IMR-90 (cell line): ENCODE measurements around the gene NNMT. TPM values are rescaled to one million over a fixed set of nuclear protein-coding genes. Genes with fewer than 3 reads are reported as not detected.

Experiments
- ATAC-seq: fragments of 200-7000 bp; cut with Tn5 transposase; 2 replicates; pipeline ENCODE4 v1.9.1; 2020; ENCODE audit warnings: low read depth, mild to moderate bottlenecking, moderate library complexity
- BruUV-seq: library from RNA; stranded (reverse); fragments of 400-500 nt; replicated peaks from 2 replicates; lab custom pipeline; 2021; lab: Mats Ljungman, UMichigan
- CTCF ChIA-PET: fragments of 300-600 bp; formaldehyde crosslinking; extraction: SDS; loops from one replicate; lab custom pipeline; 2021; ENCODE audit warnings: antibody characterized with exemption; lab: Yijun Ruan, JAX
- POLR2A ChIA-PET: fragments of 300-600 bp; sonication (Branson Sonifier 250); formaldehyde crosslinking; loops from one replicate; lab custom pipeline; 2022; ENCODE audit warnings: antibody characterized with exemption; ENCODE audit not compliant: unreplicated experiment; lab: Charles Lee
- DNase-seq: peaks from one replicate; pipeline ENCODE4 v3.0.0; 2013
- H2AFZ ChIP-seq: replicated peaks from 2 replicates; pipeline ENCODE3; 2013; ENCODE audit warnings: low read length, mild to moderate bottlenecking; ENCODE audit not compliant: poor library complexity
- H2AK5ac ChIP-seq: 2 replicates; pipeline ENCODE4 v1.6.1; 2013; ENCODE audit warnings: low read depth, low read length, inconsistent platforms
- H2AK9ac ChIP-seq: replicated peaks from 2 replicates; pipeline ENCODE3; 2013; ENCODE audit warnings: mild to moderate bottlenecking, low read depth, low read length, moderate library complexity; ENCODE audit not compliant: poor library complexity
- H2BK120ac ChIP-seq: 2 replicates; pipeline ENCODE4 v1.6.1; 2013; ENCODE audit warnings: low read depth, low read length, inconsistent platforms
- H2BK15ac ChIP-seq: 3 replicates; pipeline ENCODE4 v1.6.1; 2013; ENCODE audit warnings: low read depth, low read length, inconsistent platforms
- H2BK20ac ChIP-seq: 2 replicates; pipeline ENCODE4 v1.6.1; 2013; ENCODE audit warnings: low read depth, mild to moderate bottlenecking, inconsistent platforms, low read length, moderate library complexity
- H2BK5ac ChIP-seq: 2 replicates; pipeline ENCODE4 v1.6.1; 2013; ENCODE audit warnings: mild to moderate bottlenecking, low read depth, low read length, inconsistent platforms; ENCODE audit not compliant: poor library complexity, severe bottlenecking
- H3K14ac ChIP-seq: replicated peaks from 2 replicates; pipeline ENCODE4 v1.6.1; 2013; ENCODE audit warnings: low read depth, low read length, inconsistent platforms
- H3K18ac ChIP-seq: 2 replicates; pipeline ENCODE4 v1.6.1; 2013; ENCODE audit warnings: low read depth, low read length, control low read depth
- H3K23ac ChIP-seq: 2 replicates; pipeline ENCODE4 v1.6.1; 2013; ENCODE audit warnings: low read depth, low read length, inconsistent platforms
- H3K27ac ChIP-seq: 2 replicates; pipeline ENCODE4 v1.5.1; 2013; ENCODE audit warnings: mild to moderate bottlenecking, control low read depth, low read length; ENCODE audit not compliant: insufficient read depth
- H3K27me3 ChIP-seq: 2 replicates; pipeline ENCODE4 v1.6.1; 2013; ENCODE audit warnings: low read length; ENCODE audit not compliant: control insufficient read depth, insufficient read depth
- H3K36me3 ChIP-seq: 2 replicates; pipeline ENCODE4 v1.6.1; 2013; ENCODE audit warnings: low read length, mixed read lengths; ENCODE audit not compliant: control insufficient read depth, insufficient read depth
- H3K4ac ChIP-seq: 2 replicates; pipeline ENCODE4 v1.6.1; 2013; ENCODE audit warnings: low read depth, low read length, inconsistent platforms
- H3K4me1 ChIP-seq: 2 replicates; pipeline ENCODE4 v1.6.1; 2013; ENCODE audit warnings: low read length, mixed read lengths; ENCODE audit not compliant: control insufficient read depth, insufficient read depth
- H3K4me2 ChIP-seq: 2 replicates; pipeline ENCODE4 v1.6.1; 2013; ENCODE audit warnings: low read depth, mild to moderate bottlenecking, control low read depth, low read length, moderate library complexity
- H3K4me3 ChIP-seq: 2 replicates; pipeline ENCODE4 v1.5.1; 2013; ENCODE audit warnings: low read depth, mild to moderate bottlenecking, control low read depth, low read length, moderate library complexity; ENCODE audit not compliant: insufficient read depth
- H3K56ac ChIP-seq: 2 replicates; pipeline ENCODE4 v1.6.1; 2013; ENCODE audit warnings: low read length, inconsistent platforms; ENCODE audit not compliant: insufficient read depth; ENCODE audit errors: extremely low read depth
- H3K79me1 ChIP-seq, 2 experiments: 2 replicates each; pipeline ENCODE4 v1.6.1; 2013; ENCODE audit warnings: low read length in 2 of 2, inconsistent platforms in 1 of 2, low read depth in 1 of 2
- H3K9ac ChIP-seq: 2 replicates; pipeline ENCODE4 v1.6.1; 2013; ENCODE audit warnings: low read depth, low read length, control low read depth
- H3K9me1 ChIP-seq: 2 replicates; pipeline ENCODE4 v1.6.1; 2013; ENCODE audit warnings: low read length, inconsistent platforms; ENCODE audit not compliant: insufficient read depth
- H3K9me3 ChIP-seq: 2 replicates; pipeline ENCODE4 v1.6.1; 2013; ENCODE audit warnings: low read length; ENCODE audit not compliant: control insufficient read depth, insufficient read depth
- H4K20me1 ChIP-seq: 2 replicates; pipeline ENCODE4 v1.6.1; 2013; ENCODE audit warnings: low read length, inconsistent platforms; ENCODE audit not compliant: insufficient read depth
- H4K5ac ChIP-seq: 2 replicates; pipeline ENCODE4 v1.6.1; 2013; ENCODE audit warnings: mild to moderate bottlenecking, low read depth, low read length, control low read depth
- H4K8ac ChIP-seq, 2 experiments: 2 replicates each; pipeline ENCODE4 v1.6.1; 2013; ENCODE audit warnings: low read depth in 2 of 2, low read length in 2 of 2, control low read depth in 1 of 2, inconsistent platforms in 1 of 2
- H4K91ac ChIP-seq: 2 replicates; pipeline ENCODE4 v1.6.1; 2013; ENCODE audit warnings: low read depth, low read length, inconsistent platforms; ENCODE audit not compliant: insufficient read depth
- MAZ ChIP-seq: IDR thresholded peaks from 2 replicates; pipeline ENCODE4 v1.6.1; 2012; ENCODE audit warnings: low read depth, mild to moderate bottlenecking, low read length, improper control_type of control experiment, moderate library complexity, borderline replicate concordance
- RCOR1 ChIP-seq: IDR thresholded peaks from 2 replicates; pipeline ENCODE4 v1.6.1; 2012; ENCODE audit warnings: mild to moderate bottlenecking, low read length, improper control_type of control experiment; ENCODE audit not compliant: insufficient replicate concordance
- WGBS, 2 experiments: methylation state at CpG; one replicate each; pipeline versions ENCODE4 v1.1.5 to v1.1.7; 2013; ENCODE audit warnings: missing lambda C conversion rate in 2 of 2; ENCODE audit not compliant: insufficient read length in 1 of 2; ENCODE audit errors: extremely low coverage in 2 of 2; 5-methylcytosine and 5-hydroxymethylcytosine counted together
- dilution Hi-C: fragments of 300-500 bp; cut with HindIII; formaldehyde crosslinking; loops from one replicate; pipeline ENCODE4 v1.14.3; 2018; ENCODE audit warnings: low sequenced_read_pairs; ENCODE audit not compliant: unreplicated experiment
- in situ Hi-C: fragments of 300-500 bp; cut with MboI; formaldehyde crosslinking; loops from 3 replicates; pipeline ENCODE4 v1.14.3; 2019; ENCODE audit warnings: low sequenced_read_pairs, inconsistent platforms, mixed read lengths
- intact Hi-C: fragments of 100-400 bp; cut with micrococcal nuclease; formaldehyde crosslinking; loops from 2 replicates; pipeline ENCODE4 v1.10.0; 2022
- polyA plus RNA-seq, 3 experiments: library from polyadenylated mRNA; depleted of rRNA; stranded (reverse); fragments of >200 nt; gene quantifications; 2 replicates each; pipeline ENCODE4 v1.2.3, GENCODE V29; 2012; ENCODE audit warnings: low replicate concordance in 1 of 3
- total RNA-seq: library from RNA; depleted of rRNA; stranded (reverse); fragments of >200 nt; gene quantifications from 2 replicates; pipeline ENCODE4 v1.2.3, GENCODE V29; 2012

NNMT gene
- total and polyA plus RNA-seq, 2 of the 4 experiments (the other 2 are of a cell fraction): 79.7 to 108 TPM

DNA sequence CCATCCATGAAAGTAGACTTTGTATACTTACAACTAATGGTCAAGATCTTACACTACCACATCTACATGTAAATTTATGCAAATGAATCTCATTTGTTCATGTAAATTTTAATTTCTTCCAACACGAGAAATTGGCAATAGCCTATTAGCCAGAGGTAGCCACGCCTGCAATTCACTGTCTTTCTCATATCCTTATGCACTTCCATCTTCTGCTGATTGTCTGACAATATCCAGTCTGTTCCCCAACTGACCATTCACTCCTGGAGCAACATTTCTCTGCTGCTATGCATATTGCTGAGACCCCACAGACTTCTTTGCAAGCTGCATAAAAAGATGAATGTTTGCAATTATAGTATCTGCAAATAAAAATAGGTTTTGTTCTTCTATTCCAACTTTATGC is 2.5 kb downstream of the NNMT start:
- dilution Hi-C loops (no loop called here), intact Hi-C loops (loop anchor here (5.0 to 10.0 kb wide), 2 partner anchors 149 to 1206 kb away; partner anchors contain the start of gene CADM1), in situ Hi-C loops (no loop called here)
- Histone ChIP-seq H3K4ac (no peak overlapping the region), H4K8ac (no peak overlapping the region), H3K18ac (no peak overlapping the region), H2AK9ac (no peak overlapping the region), H3K9ac (no peak overlapping the region), H3K56ac (no peak overlapping the region), H3K9me3 (peaks cover 6% of the 10 kb centered on the region), H2BK5ac (peak overlapping the region; percentile 17), H3K36me3 (peaks cover 10% of the 10 kb centered on the region), H3K4me3 (peak overlapping the region; percentile 24; the same call in 1 of the 2 replicates), H3K4me1 (peaks cover 11% of the 10 kb centered on the region), H3K27me3 (no peaks in the 10 kb centered on the region), H2BK15ac (no peak overlapping the region), H3K9me1 (peaks cover 3% of the 10 kb centered on the region; the same call in 1 of the 2 replicates), H4K5ac (no peak overlapping the region), H3K79me1 (peaks cover 19 to 25% of the 10 kb centered on the region in 2 experiments), H2AFZ (no peak overlapping the region), H3K23ac (no peak overlapping the region), H2BK120ac (no peak overlapping the region), H4K20me1 (no peaks in the 10 kb centered on the region), H2BK20ac (no peak overlapping the region), H4K91ac (no peak overlapping the region), H2AK5ac (no peak overlapping the region), H3K4me2 (peak overlapping the region; percentile 78; the same call in 1 of the 2 replicates), H3K27ac (no peak overlapping the region), H3K14ac (peak overlapping the region; percentile 20)
- no TSS peak for BruUV-seq
- DNase-seq (no peak), ATAC-seq (no peak)
- CTCF ChIA-PET: interaction anchor here (1.6 kb wide), 2 partner anchors 10 to 18 kb away, joined by 4 to 5 read pairs; no protein-coding TSS in a partner anchor
- WGBS, 2 experiments: no CpG with 5 or more reads among the region's 2 CpGs
- TF ChIP-seq RCOR1: no peak
- no peak for TF ChIP-seq MAZ
- POLR2A ChIA-PET: no interaction called here
